K562 (cell line): ENCODE measurements around the gene DIS3L. TPM values are rescaled to one million over a fixed set of nuclear protein-coding genes. Genes with fewer than 3 reads are reported as not detected.

ENCODE experiments used
- C11orf30 ChIP-seq: fragments of 450-650 bp; IDR thresholded peaks from 2 replicates; pipeline ENCODE4 v1.6.1; 2016; ENCODE audit warnings: low read depth, mild to moderate bottlenecking
- HMGN3 ChIP-seq: IDR thresholded peaks from 2 replicates; pipeline ENCODE4 v1.6.1; 2011; ENCODE audit warnings: borderline replicate concordance, low read depth, mild to moderate bottlenecking, mixed read lengths, low read length; ENCODE audit not compliant: insufficient read length; ENCODE audit errors: extremely low read depth
- KLF6 ChIP-seq: fragments of 250-450 bp; sonication (Bioruptor Pico); IDR thresholded peaks from 2 replicates; pipeline ENCODE4 v1.4.0; 2020; ENCODE audit warnings: mild to moderate bottlenecking, moderate library complexity, borderline replicate concordance
- MYNN ChIP-seq, 2 experiments: sonication (generic); formaldehyde crosslinking in 1 of 2; IDR thresholded peaks; 2 replicates each; pipeline versions ENCODE4 v1.5.0 to v1.6.1; 2016 to 2020; ENCODE audit warnings: antibody characterized with exemption in 1 of 2, missing genetic modification reagents in 1 of 2
- NR2C1 ChIP-seq, 2 experiments: fragments of 450-650 bp; IDR thresholded peaks; 2 replicates each; pipeline ENCODE4 v1.6.1; 2017; ENCODE audit warnings: mild to moderate bottlenecking in 2 of 2, antibody characterized with exemption in 1 of 2, inconsistent platforms in 1 of 2, missing compliant biosample characterization in 1 of 2, missing genetic modification characterization in 1 of 2
- PHF8 ChIP-seq: fragments of 200-600 bp; sonication (generic); IDR thresholded peaks from 2 replicates; pipeline ENCODE4 v1.6.1; 2012; ENCODE audit warnings: mixed run types, mild to moderate bottlenecking, inconsistent platforms, low read length, moderate library complexity, borderline replicate concordance
- ZFP1 ChIP-seq: fragments of 450-650 bp; formaldehyde crosslinking; IDR thresholded peaks from 2 replicates; pipeline ENCODE4 v1.4.0; 2020; ENCODE audit warnings: mild to moderate bottlenecking, mixed read lengths
- ZKSCAN1 ChIP-seq: fragments of 150-350 bp; IDR thresholded peaks from 2 replicates; pipeline ENCODE4 v1.6.1; 2016; ENCODE audit warnings: low read depth, low read length
- ZNF121 ChIP-seq: sonication (generic); formaldehyde crosslinking; conservative IDR thresholded peaks from 2 replicates; pipeline ENCODE4 v1.8.0; 2022; ENCODE audit warnings: missing genetic modification reagents
- polyA plus RNA-seq, 8 experiments: library from polyadenylated mRNA; depleted of rRNA in 4 of 8; stranded (reverse) in 5 of 8; unstranded in 3 of 8; fragments of >200 nt; fragmentation: Nextera tagmentation in 2 of 8; fragmentation: Illumina TruSeq in 1 of 8; extraction: Ambion mirVana in 2 of 8; extraction: Trizol in 1 of 8; gene quantifications; 2 replicates each; pipeline versions ENCODE4 v1.2.1 to v1.2.3, GENCODE V29; 2011 to 2014; ENCODE audit warnings: inconsistent platforms in 1 of 8, missing spikeins in 1 of 8
- total RNA-seq, 7 experiments: library from RNA; depleted of rRNA in 6 of 7; stranded (reverse); fragments of >200 nt in 6 of 7; fragmentation: Illumina TruSeq in 2 of 7; extraction: Trizol in 2 of 7; gene quantifications; 2 replicates each; pipeline versions ENCODE4 v1.2.1 to v1.2.3, GENCODE V29; 2011 to 2021; ENCODE audit warnings: low replicate concordance in 1 of 7
- TF ChIP-seq, protein P1 (sequence below): fragments of 450-650 bp; formaldehyde crosslinking; IDR thresholded peaks from 2 replicates; pipeline ENCODE4 v1.4.0; 2020; ENCODE audit warnings: mild to moderate bottlenecking, moderate library complexity
- TF ChIP-seq, protein P2 (sequence below), 3 experiments: fragments of 200-800 bp in 1 of 3; sonication (Bioruptor generic) in 1 of 3; sonication (generic) in 1 of 3; formaldehyde crosslinking in 1 of 3; IDR thresholded peaks; 2 replicates each; pipeline versions ENCODE4 v1.6.1 to v1.8.0; 2016 to 2022; ENCODE audit warnings: mild to moderate bottlenecking in 2 of 3, missing compliant biosample characterization in 2 of 3, missing genetic modification characterization in 2 of 3, missing genetic modification reagents in 1 of 3
- TF ChIP-seq, protein P3 (sequence below): sonication (generic); formaldehyde crosslinking; IDR thresholded peaks from 2 replicates; pipeline ENCODE4 v1.8.0; 2022; ENCODE audit warnings: mild to moderate bottlenecking, low read depth, missing genetic modification reagents
- TF ChIP-seq, protein P4 (sequence below): fragments of 250-450 bp; sonication (Bioruptor Pico); IDR thresholded peaks from 2 replicates; pipeline ENCODE4 v1.8.0; 2022; ENCODE audit warnings: inconsistent platforms, mild to moderate bottlenecking, moderate library complexity, borderline replicate concordance
- TF ChIP-seq, protein P5 (sequence below), 2 experiments: IDR thresholded peaks in 1 of 2; conservative IDR thresholded peaks in 1 of 2; 2 replicates each; pipeline ENCODE4 v1.6.1; 2016; ENCODE audit warnings: low read depth in 2 of 2, mild to moderate bottlenecking in 1 of 2, missing compliant biosample characterization in 1 of 2, missing genetic modification characterization in 1 of 2, moderate library complexity in 1 of 2

DIS3L gene
- total and polyA plus RNA-seq, 9 of the 15 experiments (the other 6 are each of a cell fraction or from before 2014, with no cell fraction given) = 5.9 to 34.6 (median 16.9) TPM

DNA sequence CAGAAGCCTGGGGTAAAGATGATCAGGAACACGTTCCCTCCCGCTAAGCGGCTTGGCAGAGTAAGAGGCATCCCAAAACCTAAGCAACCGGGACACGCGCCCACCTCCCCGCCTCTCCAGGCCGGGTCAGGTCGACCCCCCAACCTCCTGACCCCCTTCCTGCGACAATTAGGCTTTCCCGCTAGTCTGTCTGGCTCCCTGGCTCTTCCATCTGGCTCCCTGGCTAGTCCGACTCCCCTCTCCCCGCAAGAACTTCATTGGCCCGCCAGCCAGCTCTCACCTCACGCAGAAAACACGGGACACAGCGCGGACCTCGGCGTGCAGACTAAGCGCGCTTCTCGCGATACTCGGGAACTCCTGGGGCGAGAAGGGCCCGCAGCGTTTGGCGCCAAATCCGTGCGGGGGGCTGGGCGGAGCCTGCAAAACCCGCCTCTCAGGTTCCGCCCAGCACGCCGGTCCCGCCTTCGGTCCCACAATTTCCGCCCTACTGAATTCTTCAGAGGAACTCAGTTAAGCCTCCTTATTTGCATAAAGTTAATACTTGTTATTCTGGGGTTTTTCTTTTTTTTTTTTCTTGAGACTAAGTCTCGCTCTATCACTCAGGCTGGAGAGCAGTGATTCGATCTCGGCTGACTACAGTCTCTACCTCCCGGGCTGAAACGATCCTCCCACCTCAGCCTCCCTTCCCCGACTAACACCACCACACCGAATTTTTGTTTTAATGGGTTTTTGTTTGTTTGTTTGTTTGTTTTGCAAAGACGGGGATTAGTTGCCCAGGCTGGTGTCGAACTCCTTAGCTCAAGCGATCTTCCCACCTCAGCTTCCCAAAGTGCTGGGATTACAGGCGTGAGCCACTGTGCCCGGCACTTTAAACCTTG is 63.2 kb downstream of the DIS3L start, which contains the start of gene TIPIN (continued):
- TF ChIP-seq MYNN (IDR thresholded peaks at IDR 0.05) (no peak), MYNN (CRISPR knock-in tag; IDR thresholded peaks at IDR 0.05) (no peak), KLF6 (no peak), ZKSCAN1 (no peak), C11orf30 (peak; percentile 82), ZFP1 (CRISPR knock-in tag) (no peak), HMGN3 (peak; percentile 79), PHF8 (peak; percentile 84; the same call in 1 of the 2 replicates), ZNF121 (no peak), NR2C1 (IDR thresholded peaks at IDR 0.05) (no peak), NR2C1 (tag; IDR thresholded peaks at IDR 0.05) (no peak)
- TF ChIP-seq, protein P1, sequence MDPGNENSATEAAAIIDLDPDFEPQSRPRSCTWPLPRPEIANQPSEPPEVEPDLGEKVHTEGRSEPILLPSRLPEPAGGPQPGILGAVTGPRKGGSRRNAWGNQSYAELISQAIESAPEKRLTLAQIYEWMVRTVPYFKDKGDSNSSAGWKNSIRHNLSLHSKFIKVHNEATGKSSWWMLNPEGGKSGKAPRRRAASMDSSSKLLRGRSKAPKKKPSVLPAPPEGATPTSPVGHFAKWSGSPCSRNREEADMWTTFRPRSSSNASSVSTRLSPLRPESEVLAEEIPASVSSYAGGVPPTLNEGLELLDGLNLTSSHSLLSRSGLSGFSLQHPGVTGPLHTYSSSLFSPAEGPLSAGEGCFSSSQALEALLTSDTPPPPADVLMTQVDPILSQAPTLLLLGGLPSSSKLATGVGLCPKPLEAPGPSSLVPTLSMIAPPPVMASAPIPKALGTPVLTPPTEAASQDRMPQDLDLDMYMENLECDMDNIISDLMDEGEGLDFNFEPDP (CRISPR knock-in tag) = 0 out of 2 replicates have a peak, but pooled peaks have one; percentile 19
- TF ChIP-seq, protein P2, sequence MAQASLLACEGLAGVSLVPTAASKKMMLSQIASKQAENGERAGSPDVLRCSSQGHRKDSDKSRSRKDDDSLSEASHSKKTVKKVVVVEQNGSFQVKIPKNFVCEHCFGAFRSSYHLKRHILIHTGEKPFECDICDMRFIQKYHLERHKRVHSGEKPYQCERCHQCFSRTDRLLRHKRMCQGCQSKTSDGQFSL (CRISPR knock-in tag; IDR thresholded peaks at IDR 0.05) = no peak
- TF ChIP-seq, protein P2 (tag; IDR thresholded peaks at IDR 0.05) = no peak
- TF ChIP-seq, protein P3, sequence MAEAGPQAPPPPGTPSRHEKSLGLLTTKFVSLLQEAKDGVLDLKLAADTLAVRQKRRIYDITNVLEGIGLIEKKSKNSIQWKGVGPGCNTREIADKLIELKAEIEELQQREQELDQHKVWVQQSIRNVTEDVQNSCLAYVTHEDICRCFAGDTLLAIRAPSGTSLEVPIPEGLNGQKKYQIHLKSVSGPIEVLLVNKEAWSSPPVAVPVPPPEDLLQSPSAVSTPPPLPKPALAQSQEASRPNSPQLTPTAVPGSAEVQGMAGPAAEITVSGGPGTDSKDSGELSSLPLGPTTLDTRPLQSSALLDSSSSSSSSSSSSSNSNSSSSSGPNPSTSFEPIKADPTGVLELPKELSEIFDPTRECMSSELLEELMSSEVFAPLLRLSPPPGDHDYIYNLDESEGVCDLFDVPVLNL (CRISPR knock-in tag) = peak; percentile 91; the same call in 1 of the 2 replicates
- TF ChIP-seq, protein P4, sequence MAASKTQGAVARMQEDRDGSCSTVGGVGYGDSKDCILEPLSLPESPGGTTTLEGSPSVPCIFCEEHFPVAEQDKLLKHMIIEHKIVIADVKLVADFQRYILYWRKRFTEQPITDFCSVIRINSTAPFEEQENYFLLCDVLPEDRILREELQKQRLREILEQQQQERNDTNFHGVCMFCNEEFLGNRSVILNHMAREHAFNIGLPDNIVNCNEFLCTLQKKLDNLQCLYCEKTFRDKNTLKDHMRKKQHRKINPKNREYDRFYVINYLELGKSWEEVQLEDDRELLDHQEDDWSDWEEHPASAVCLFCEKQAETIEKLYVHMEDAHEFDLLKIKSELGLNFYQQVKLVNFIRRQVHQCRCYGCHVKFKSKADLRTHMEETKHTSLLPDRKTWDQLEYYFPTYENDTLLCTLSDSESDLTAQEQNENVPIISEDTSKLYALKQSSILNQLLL (CRISPR knock-in tag) = no peak
- TF ChIP-seq, protein P5, sequence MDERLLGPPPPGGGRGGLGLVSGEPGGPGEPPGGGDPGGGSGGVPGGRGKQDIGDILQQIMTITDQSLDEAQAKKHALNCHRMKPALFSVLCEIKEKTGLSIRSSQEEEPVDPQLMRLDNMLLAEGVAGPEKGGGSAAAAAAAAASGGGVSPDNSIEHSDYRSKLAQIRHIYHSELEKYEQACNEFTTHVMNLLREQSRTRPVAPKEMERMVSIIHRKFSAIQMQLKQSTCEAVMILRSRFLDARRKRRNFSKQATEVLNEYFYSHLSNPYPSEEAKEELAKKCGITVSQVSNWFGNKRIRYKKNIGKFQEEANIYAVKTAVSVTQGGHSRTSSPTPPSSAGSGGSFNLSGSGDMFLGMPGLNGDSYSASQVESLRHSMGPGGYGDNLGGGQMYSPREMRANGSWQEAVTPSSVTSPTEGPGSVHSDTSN (CRISPR knock-in tag; IDR thresholded peaks at IDR 0.05; ENCODE audit: low read depth) = no peak
- TF ChIP-seq, protein P5 (tag; conservative IDR thresholded peaks at IDR 0.05; ENCODE audit: low read depth) = no peak
